Cardiac ventricle fibroblast (primary cell): Measurements from ENCODE around the gene SMARCD2. TPM values are rescaled to one million over a fixed set of nuclear protein-coding genes. Genes with fewer than 3 reads are reported as not detected.

ENCODE experiments used
- total RNA-seq: library from RNA; depleted of rRNA; stranded (reverse); fragments of >200 nt; gene quantifications from 2 replicates; pipeline ENCODE4 v1.2.3, GENCODE V29; 2015

The SMARCD2 gene
- total RNA-seq = 166 and 206 TPM in 2 replicates

GRCh38 chr17:63842540-63843386, at the start of gene SMARCD2:
Gene SMARCD2 (minus strand): TSS chr17:63842685. CDS start chr17:63842674, 11 bp downstream.

GRCh38 chr17:63881935-63882601, 39.6 kb upstream of the SMARCD2 start, which contains the start of gene GH2:
Gene GH2 (minus strand): TSS chr17:63881944. CDS start chr17:63881801, 143 bp downstream.

GRCh38 chr17:63873577-63873976, 31.1 kb upstream of the SMARCD2 start, which contains the start of gene CSH2:
Gene CSH2 (minus strand): TSS chr17:63873677. CDS start chr17:63873614, 63 bp downstream.

GRCh38 chr17:63827002-63827800, 15.3 kb downstream of the SMARCD2 start, which contains the start of the genes FTSJ3 and PSMC5:
Gene FTSJ3 (minus strand): TSS chr17:63827663. CDS start chr17:63826902, 761 bp downstream.
Gene PSMC5 (plus strand): TSS chr17:63827431. CDS start chr17:63827491, 60 bp downstream.

Other genes starting within 250 kb of the SMARCD2 start
- 10.7 and 13.4 TPM in 2 replicates for gene TACO1, start 241.8 kb downstream of the SMARCD2 start, total RNA-seq
- 17.0 and 25.6 TPM in 2 replicates for gene MAP3K3, start 220.3 kb downstream of the SMARCD2 start, total RNA-seq
- 20.4 and 23.7 TPM in 2 replicates for gene LIMD2, start 142.6 kb downstream of the SMARCD2 start, total RNA-seq
- 12.0 and 14.9 TPM in 2 replicates for gene STRADA, start 100.9 kb downstream of the SMARCD2 start, total RNA-seq
- gene CCDC47, start 69.1 kb downstream of the SMARCD2 start, total RNA-seq = 52.9 and 72.8 TPM in 2 replicates
- gene DDX42, start 68.5 kb downstream of the SMARCD2 start, total RNA-seq = 45.7 and 60.6 TPM in 2 replicates
- gene PSMC5, start 15.3 kb downstream of the SMARCD2 start, total RNA-seq = 80.7 and 81.3 TPM in 2 replicates
- gene FTSJ3, start 15.0 kb downstream of the SMARCD2 start, total RNA-seq = 28.4 and 29.6 TPM in 2 replicates
- gene CSH2, start 31.0 kb upstream of the SMARCD2 start, total RNA-seq = not detected in 2 replicates
- not detected in 2 replicates for gene GH2, start 39.3 kb upstream of the SMARCD2 start, total RNA-seq
- gene CSH1, start 53.9 kb upstream of the SMARCD2 start, total RNA-seq = not detected in 2 replicates
- gene CSHL1, start 68.6 kb upstream of the SMARCD2 start, total RNA-seq = not detected in 2 replicates
- not detected in 2 replicates for gene GH1, start 76.2 kb upstream of the SMARCD2 start, total RNA-seq
- 0.31 and 1.0 TPM in 2 replicates for gene CD79B, start 89.6 kb upstream of the SMARCD2 start, total RNA-seq
- gene SCN4A, start 130.2 kb upstream of the SMARCD2 start, total RNA-seq = not detected in 2 replicates
- gene PRR29, start 155.7 kb upstream of the SMARCD2 start, total RNA-seq = 0.49 and 0.69 TPM in 2 replicates
- 12.2 and 17.6 TPM in 2 replicates for gene ICAM2, start 177.9 kb upstream of the SMARCD2 start, total RNA-seq